GM12878 (cell line): ENCODE data around the gene ACSS1.

Experiments used
- BHLHE40 ChIP-seq, 2 experiments: fragments of 450-650 bp in 1 of 2; IDR thresholded peaks; 2 replicates each; pipeline ENCODE4 v1.6.1; 2011 to 2017; ENCODE audit warnings: low read depth in 2 of 2, borderline replicate concordance in 1 of 2, improper control_type of control experiment in 1 of 2, low read length in 1 of 2, mild to moderate bottlenecking in 1 of 2
- CEBPB ChIP-seq, 2 experiments: fragments of 150-350 bp in 1 of 2; IDR thresholded peaks; 2 replicates each; pipeline ENCODE4 v1.6.1; 2012 to 2014; ENCODE audit warnings: low read depth in 2 of 2, low read length in 2 of 2, borderline replicate concordance in 1 of 2, inconsistent platforms in 1 of 2
- EP300 ChIP-seq, 2 experiments: fragments of 150-350 bp in 1 of 2; IDR thresholded peaks; 2 replicates each; pipeline ENCODE4 v1.6.1; 2011 to 2012; ENCODE audit warnings: low read depth in 2 of 2, low read length in 2 of 2, borderline replicate concordance in 1 of 2, improper control_type of control experiment in 1 of 2, inconsistent platforms in 1 of 2; ENCODE audit not compliant: control insufficient read depth in 1 of 2
- JUND ChIP-seq: IDR thresholded peaks from 2 replicates; pipeline ENCODE4 v1.6.1; 2012; ENCODE audit warnings: low read depth, mild to moderate bottlenecking, low read length, improper control_type of control experiment, moderate library complexity
- POLR2AphosphoS5 ChIP-seq: IDR thresholded peaks from 2 replicates; pipeline ENCODE4 v1.6.1; 2011; ENCODE audit warnings: mild to moderate bottlenecking, low read length, inconsistent platforms
- SIN3A ChIP-seq: IDR thresholded peaks from 2 replicates; pipeline ENCODE4 v1.6.1; 2012; ENCODE audit warnings: low read depth, low read length, improper control_type of control experiment
- SREBF2 ChIP-seq: IDR thresholded peaks from 2 replicates; pipeline ENCODE4 v1.6.1; 2012; ENCODE audit warnings: mild to moderate bottlenecking, low read length
- TF ChIP-seq, protein P1 (sequence below), 3 experiments: IDR thresholded peaks in 2 of 3; conservative IDR thresholded peaks in 1 of 3; 2 replicates each; pipeline ENCODE4 v1.5.1; 2011; ENCODE audit warnings: low read depth in 3 of 3, low read length in 3 of 3, mild to moderate bottlenecking in 3 of 3, control low read depth in 2 of 3, moderate library complexity in 2 of 3, inconsistent platforms in 1 of 3, mixed read lengths in 1 of 3; ENCODE audit not compliant: control insufficient read depth in 2 of 3, insufficient read depth in 1 of 3; ENCODE audit errors: extremely low read depth in 1 of 3
- TF ChIP-seq, protein P2 (sequence below): fragments of 450-650 bp; formaldehyde crosslinking; IDR thresholded peaks from 2 replicates; pipeline ENCODE4 v1.4.0; 2020; ENCODE audit warnings: mild to moderate bottlenecking, moderate library complexity
- TF ChIP-seq, protein P3 (sequence below): IDR thresholded peaks from 2 replicates; pipeline ENCODE4 v1.6.1; 2011; ENCODE audit warnings: low read depth, low read length, improper control_type of control experiment, borderline replicate concordance

DNA sequence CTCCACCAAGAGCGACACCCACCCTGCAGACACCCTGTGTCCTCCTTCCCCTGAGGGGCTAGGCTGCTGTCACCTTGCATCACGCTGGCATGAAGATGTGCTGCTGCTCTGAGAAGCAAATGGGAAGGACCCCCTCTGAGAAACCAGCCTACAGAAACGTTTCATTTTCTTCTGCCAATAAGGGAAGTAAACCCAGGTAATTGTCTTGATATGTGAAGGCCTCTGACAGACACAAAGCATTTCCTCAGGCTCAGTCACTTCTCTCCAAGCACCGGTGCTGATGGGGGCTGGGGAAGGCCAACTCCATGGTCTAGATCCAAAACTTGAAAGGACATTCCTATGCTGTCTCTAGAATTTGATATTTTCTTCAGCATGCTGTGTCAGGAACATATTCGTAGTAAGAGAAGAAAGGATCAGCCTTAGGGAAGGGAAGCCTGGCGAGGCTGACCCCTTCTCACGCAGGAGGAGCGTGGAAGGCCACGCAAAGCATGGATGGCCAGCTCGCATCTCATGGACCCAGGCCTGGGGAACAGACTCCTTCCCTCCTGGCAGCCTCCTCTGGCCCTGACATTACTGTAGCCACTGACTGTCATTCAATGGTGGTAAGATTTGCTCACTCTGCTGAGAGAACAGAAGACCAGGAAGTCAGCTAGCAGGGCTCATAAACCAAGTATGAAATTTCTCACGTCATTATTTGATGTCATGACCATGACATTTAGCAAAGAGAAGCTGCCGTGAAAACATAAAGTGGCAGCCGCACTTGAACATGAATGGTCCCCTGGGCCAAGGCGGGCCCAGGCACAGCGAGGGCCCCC is 20.4 kb downstream of the ACSS1 start:
- TF ChIP-seq JUND (no peak), BHLHE40 (IDR thresholded peaks at IDR 0.05; ENCODE audit: borderline replicate concordance in 1 of 2, low read depth in 2 of 2, low read length in 1 of 2) (no peak), POLR2AphosphoS5 (no peak), SIN3A (no peak), EP300 (IDR thresholded peaks at IDR 0.05; ENCODE audit: borderline replicate concordance in 1 of 2, control insufficient read depth in 1 of 2, low read depth in 2 of 2, low read length in 2 of 2) (no peak), CEBPB (IDR thresholded peaks at IDR 0.05; ENCODE audit: borderline replicate concordance in 1 of 2, low read depth in 2 of 2, low read length in 2 of 2) (no peak), SREBF2 (no peak)
- TF ChIP-seq, protein P1, sequence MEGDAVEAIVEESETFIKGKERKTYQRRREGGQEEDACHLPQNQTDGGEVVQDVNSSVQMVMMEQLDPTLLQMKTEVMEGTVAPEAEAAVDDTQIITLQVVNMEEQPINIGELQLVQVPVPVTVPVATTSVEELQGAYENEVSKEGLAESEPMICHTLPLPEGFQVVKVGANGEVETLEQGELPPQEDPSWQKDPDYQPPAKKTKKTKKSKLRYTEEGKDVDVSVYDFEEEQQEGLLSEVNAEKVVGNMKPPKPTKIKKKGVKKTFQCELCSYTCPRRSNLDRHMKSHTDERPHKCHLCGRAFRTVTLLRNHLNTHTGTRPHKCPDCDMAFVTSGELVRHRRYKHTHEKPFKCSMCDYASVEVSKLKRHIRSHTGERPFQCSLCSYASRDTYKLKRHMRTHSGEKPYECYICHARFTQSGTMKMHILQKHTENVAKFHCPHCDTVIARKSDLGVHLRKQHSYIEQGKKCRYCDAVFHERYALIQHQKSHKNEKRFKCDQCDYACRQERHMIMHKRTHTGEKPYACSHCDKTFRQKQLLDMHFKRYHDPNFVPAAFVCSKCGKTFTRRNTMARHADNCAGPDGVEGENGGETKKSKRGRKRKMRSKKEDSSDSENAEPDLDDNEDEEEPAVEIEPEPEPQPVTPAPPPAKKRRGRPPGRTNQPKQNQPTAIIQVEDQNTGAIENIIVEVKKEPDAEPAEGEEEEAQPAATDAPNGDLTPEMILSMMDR (IDR thresholded peaks at IDR 0.05 in 2 of 3, conservative IDR thresholded peaks at IDR 0.05 in 1 of 3; ENCODE audit: control insufficient read depth in 2 of 3, extremely low read depth in 1 of 3, insufficient read depth in 1 of 3, low read depth in 3 of 3, low read length in 3 of 3): no peak
- TF ChIP-seq, protein P2, sequence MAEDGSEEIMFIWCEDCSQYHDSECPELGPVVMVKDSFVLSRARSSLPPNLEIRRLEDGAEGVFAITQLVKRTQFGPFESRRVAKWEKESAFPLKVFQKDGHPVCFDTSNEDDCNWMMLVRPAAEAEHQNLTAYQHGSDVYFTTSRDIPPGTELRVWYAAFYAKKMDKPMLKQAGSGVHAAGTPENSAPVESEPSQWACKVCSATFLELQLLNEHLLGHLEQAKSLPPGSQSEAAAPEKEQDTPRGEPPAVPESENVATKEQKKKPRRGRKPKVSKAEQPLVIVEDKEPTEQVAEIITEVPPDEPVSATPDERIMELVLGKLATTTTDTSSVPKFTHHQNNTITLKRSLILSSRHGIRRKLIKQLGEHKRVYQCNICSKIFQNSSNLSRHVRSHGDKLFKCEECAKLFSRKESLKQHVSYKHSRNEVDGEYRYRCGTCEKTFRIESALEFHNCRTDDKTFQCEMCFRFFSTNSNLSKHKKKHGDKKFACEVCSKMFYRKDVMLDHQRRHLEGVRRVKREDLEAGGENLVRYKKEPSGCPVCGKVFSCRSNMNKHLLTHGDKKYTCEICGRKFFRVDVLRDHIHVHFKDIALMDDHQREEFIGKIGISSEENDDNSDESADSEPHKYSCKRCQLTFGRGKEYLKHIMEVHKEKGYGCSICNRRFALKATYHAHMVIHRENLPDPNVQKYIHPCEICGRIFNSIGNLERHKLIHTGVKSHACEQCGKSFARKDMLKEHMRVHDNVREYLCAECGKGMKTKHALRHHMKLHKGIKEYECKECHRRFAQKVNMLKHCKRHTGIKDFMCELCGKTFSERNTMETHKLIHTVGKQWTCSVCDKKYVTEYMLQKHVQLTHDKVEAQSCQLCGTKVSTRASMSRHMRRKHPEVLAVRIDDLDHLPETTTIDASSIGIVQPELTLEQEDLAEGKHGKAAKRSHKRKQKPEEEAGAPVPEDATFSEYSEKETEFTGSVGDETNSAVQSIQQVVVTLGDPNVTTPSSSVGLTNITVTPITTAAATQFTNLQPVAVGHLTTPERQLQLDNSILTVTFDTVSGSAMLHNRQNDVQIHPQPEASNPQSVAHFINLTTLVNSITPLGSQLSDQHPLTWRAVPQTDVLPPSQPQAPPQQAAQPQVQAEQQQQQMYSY (CRISPR knock-in tag): no peak
- TF ChIP-seq, protein P3, sequence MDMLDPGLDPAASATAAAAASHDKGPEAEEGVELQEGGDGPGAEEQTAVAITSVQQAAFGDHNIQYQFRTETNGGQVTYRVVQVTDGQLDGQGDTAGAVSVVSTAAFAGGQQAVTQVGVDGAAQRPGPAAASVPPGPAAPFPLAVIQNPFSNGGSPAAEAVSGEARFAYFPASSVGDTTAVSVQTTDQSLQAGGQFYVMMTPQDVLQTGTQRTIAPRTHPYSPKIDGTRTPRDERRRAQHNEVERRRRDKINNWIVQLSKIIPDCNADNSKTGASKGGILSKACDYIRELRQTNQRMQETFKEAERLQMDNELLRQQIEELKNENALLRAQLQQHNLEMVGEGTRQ: no peak
